HEK293T (cell line): ENCODE results near the gene CDYL.

Experiments used
- CTCF ChIA-PET: fragments of 350-600 bp; formaldehyde crosslinking; extraction: SDS; loops from one replicate; lab custom pipeline; 2021; ENCODE audit warnings: antibody characterized with exemption, inconsistent platforms; lab: Yijun Ruan, JAX
- POLR2A ChIA-PET: fragments of 350-600 bp; formaldehyde crosslinking; extraction: SDS; loops from one replicate; lab custom pipeline; 2020; ENCODE audit warnings: antibody characterized with exemption, inconsistent platforms; lab: Yijun Ruan, JAX
- DNase-seq: peaks from one replicate; pipeline ENCODE4 v3.0.0; 2012; ENCODE audit warnings: mixed read lengths; ENCODE audit errors: extremely low spot score
- ARNT ChIP-seq: fragments of 450-650 bp; IDR thresholded peaks from 2 replicates; pipeline ENCODE4 v1.6.1; 2017; ENCODE audit warnings: mild to moderate bottlenecking
- BHLHE40 ChIP-seq: fragments of 450-650 bp; IDR thresholded peaks from 2 replicates; pipeline ENCODE4 v1.6.1; 2016; ENCODE audit warnings: mild to moderate bottlenecking, moderate library complexity, borderline replicate concordance
- CTBP1 ChIP-seq: fragments of 450-650 bp; IDR thresholded peaks from 2 replicates; pipeline ENCODE4 v1.6.1; 2016; ENCODE audit warnings: borderline replicate concordance
- ELF4 ChIP-seq: fragments of 450-650 bp; IDR thresholded peaks from 2 replicates; pipeline ENCODE4 v1.6.1; 2017; ENCODE audit warnings: antibody characterized with exemption
- FOXA1 ChIP-seq: fragments of 450-650 bp; IDR thresholded peaks from 2 replicates; pipeline ENCODE4 v1.6.1; 2016; ENCODE audit warnings: mild to moderate bottlenecking
- FOXK2 ChIP-seq: fragments of 450-650 bp; IDR thresholded peaks from 2 replicates; pipeline ENCODE4 v1.6.1; 2016; ENCODE audit warnings: mild to moderate bottlenecking
- FOXM1 ChIP-seq: fragments of 450-650 bp; IDR thresholded peaks from 2 replicates; pipeline ENCODE4 v1.6.1; 2017; ENCODE audit warnings: mild to moderate bottlenecking, borderline replicate concordance
- HDGF ChIP-seq: fragments of 450-650 bp; IDR thresholded peaks from 2 replicates; pipeline ENCODE4 v1.6.1; 2017; ENCODE audit warnings: antibody characterized with exemption, borderline replicate concordance
- L3MBTL2 ChIP-seq: fragments of 450-650 bp; conservative IDR thresholded peaks from 2 replicates; pipeline ENCODE4 v1.6.1; 2016; ENCODE audit warnings: mild to moderate bottlenecking
- LEF1 ChIP-seq: fragments of 450-650 bp; IDR thresholded peaks from 2 replicates; pipeline ENCODE4 v1.6.1; 2017; ENCODE audit warnings: mild to moderate bottlenecking, borderline replicate concordance
- NFRKB ChIP-seq: fragments of 450-650 bp; IDR thresholded peaks from 2 replicates; pipeline ENCODE4 v1.6.1; 2016; ENCODE audit warnings: mild to moderate bottlenecking, moderate library complexity
- PKNOX1 ChIP-seq: fragments of 450-650 bp; IDR thresholded peaks from 2 replicates; pipeline ENCODE4 v1.6.1; 2016
- SP1 ChIP-seq: fragments of 450-650 bp; IDR thresholded peaks from 2 replicates; pipeline ENCODE4 v1.6.1; 2017
- SUZ12 ChIP-seq: fragments of 450-650 bp; IDR thresholded peaks from 2 replicates; pipeline ENCODE4 v1.6.1; 2016; ENCODE audit warnings: mild to moderate bottlenecking
- TARDBP ChIP-seq: fragments of 450-650 bp; IDR thresholded peaks from 2 replicates; pipeline ENCODE4 v1.6.1; 2016
- ZNF384 ChIP-seq: fragments of 450-650 bp; IDR thresholded peaks from 2 replicates; pipeline ENCODE4 v1.6.1; 2016

CDYL gene

GRCh38 chr6:4797587-4797986 is 21.4 kb downstream of the CDYL start:
- DNase-seq, result no peak
- TF ChIP-seq BHLHE40 (no peak), LEF1 (no peak), FOXK2 (no peak), ELF4 (no peak), ARNT (no peak), ZNF384 (no peak), TARDBP (no peak), SP1 (no peak), FOXA1 (no peak), CTBP1 (no peak), PKNOX1 (no peak)
- POLR2A ChIA-PET, result no interaction called here
- CTCF ChIA-PET, result no interaction called here

- CTCF ChIA-PET, result no interaction called here
- POLR2A ChIA-PET, result no interaction called here
- no peak for TF ChIP-seq PKNOX1
- no peak for TF ChIP-seq L3MBTL2
- TF ChIP-seq BHLHE40, result no peak
- TF ChIP-seq FOXK2, result no peak
- TF ChIP-seq FOXM1, result no peak
- no peak for TF ChIP-seq TARDBP
- no peak for TF ChIP-seq ARNT
- TF ChIP-seq LEF1, result no peak
- no peak for TF ChIP-seq CTBP1
- TF ChIP-seq HDGF, result no peak
- no peak for TF ChIP-seq ELF4
- no peak for TF ChIP-seq SUZ12
- TF ChIP-seq FOXA1, result no peak
- no peak for TF ChIP-seq ZNF384
- TF ChIP-seq NFRKB, result no peak
- no peak for TF ChIP-seq SP1
- DNase-seq, result no peak
These were observed 23.7 kb downstream of the CDYL start for GRCh38 chr6:4799912-4800311.

GRCh38 chr6:4800662-4801061 is 24.5 kb downstream of the CDYL start:
- ChIA-PET POLR2A (no interaction called here), CTCF (no interaction called here)

DNA sequence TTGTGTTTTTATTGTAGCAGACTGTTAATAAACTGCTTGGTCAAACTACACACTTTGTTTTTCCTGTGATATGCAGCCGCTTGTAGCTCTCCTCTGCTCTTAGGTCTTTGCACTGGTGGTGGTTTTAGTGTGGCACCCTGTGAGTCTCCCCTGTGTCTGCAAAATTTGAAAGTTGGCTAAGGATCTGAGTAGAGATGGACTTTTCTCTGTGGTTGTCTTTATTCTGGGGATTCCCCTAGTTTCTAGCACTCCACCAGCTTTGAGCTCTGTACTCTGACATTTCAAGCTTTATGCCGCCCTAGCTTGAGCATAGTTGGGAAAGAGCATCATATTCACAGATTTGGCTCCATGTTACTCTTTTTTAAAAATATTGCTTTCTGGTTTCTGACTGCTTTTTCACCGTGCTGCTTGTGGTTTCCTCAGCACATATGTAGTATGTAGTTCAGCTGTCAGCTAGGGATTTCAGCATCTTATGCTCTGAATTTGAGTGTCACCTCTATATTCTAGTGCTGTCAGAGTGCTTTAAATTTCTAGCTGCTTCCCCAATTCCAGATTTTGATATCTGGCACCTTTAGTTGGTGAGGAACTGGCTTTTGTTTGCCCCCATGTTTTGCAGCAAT is 25.4 kb downstream of the CDYL start:
- POLR2A ChIA-PET, result no interaction called here
- no peak for DNase-seq
- CTCF ChIA-PET, result interaction anchor here (1.2 to 1.4 kb wide), 2 partner anchors 16 to 229 kb away, joined by 3 to 4 read pairs; no protein-coding TSS in a partner anchor
- no peak for TF ChIP-seq ZNF384
- TF ChIP-seq FOXM1, result no peak
- no peak for TF ChIP-seq FOXK2
- no peak for TF ChIP-seq LEF1
- TF ChIP-seq SUZ12, result no peak
- TF ChIP-seq BHLHE40, result no peak
- no peak for TF ChIP-seq ARNT
- TF ChIP-seq CTBP1, result no peak
- no peak for TF ChIP-seq FOXA1
- no peak for TF ChIP-seq L3MBTL2
- no peak for TF ChIP-seq NFRKB
- no peak for TF ChIP-seq ELF4
- TF ChIP-seq TARDBP, result no peak
- no peak for TF ChIP-seq SP1
- no peak for TF ChIP-seq HDGF
- no peak for TF ChIP-seq PKNOX1

More at GRCh38 chr6:4800662-4801061, 24.5 kb downstream of the CDYL start:
- TF ChIP-seq FOXK2, result no peak
- no peak for DNase-seq

DNA sequence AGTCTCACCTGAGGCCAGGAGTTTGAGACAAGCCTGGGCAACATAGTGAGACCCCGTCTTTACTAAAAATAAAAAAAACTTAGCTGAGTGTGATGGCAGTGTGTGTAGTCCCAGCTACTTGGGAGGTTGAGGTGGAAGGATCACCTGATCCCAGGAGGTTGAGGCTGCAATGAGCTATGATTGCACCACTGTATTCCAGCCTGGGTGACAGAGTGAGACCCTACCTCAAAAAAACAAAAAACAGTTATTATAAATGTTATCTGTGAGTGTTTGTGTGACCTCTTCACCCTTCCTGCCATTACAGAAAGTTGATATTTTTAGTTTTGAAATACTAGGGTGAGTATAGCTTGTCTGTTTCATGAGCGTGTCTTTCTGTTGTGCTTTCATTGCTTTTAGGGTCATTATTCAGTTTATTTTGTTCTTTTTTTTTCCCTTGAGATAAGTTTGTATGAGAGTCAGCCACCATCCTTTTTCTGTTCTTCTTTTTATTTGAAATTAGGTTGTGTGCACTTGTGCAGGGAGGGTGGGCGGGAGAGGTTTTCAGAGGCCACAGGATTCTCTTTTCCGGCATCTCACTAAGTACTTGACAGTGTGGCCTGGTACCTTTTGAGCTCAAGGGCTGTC is 26.2 kb downstream of the CDYL start:
- TF ChIP-seq ARNT (no peak), PKNOX1 (no peak), LEF1 (no peak), L3MBTL2 (no peak), FOXA1 (no peak), ELF4 (no peak), SP1 (no peak), FOXK2 (no peak), TARDBP (no peak), ZNF384 (no peak), HDGF (no peak), NFRKB (no peak), BHLHE40 (no peak), SUZ12 (no peak), CTBP1 (no peak), FOXM1 (no peak)
- DNase-seq, result no peak
- POLR2A ChIA-PET, result no interaction called here
- CTCF ChIA-PET, result interaction anchor here (1.2 to 1.4 kb wide), 2 partner anchors 17 to 228 kb away, joined by 3 to 4 read pairs; no protein-coding TSS in a partner anchor
